ENCODE measurements around the gene ZNRF2. TPM values are rescaled to one million over a fixed set of nuclear protein-coding genes. Genes with fewer than 3 reads are reported as not detected.
A peak's percentile ranks its signal among the peaks of the same experiment; 100 is the strongest.

Gene ZNRF2
- total RNA-seq, 1 donor from 2014 or later: 37.7 TPM

DNA sequence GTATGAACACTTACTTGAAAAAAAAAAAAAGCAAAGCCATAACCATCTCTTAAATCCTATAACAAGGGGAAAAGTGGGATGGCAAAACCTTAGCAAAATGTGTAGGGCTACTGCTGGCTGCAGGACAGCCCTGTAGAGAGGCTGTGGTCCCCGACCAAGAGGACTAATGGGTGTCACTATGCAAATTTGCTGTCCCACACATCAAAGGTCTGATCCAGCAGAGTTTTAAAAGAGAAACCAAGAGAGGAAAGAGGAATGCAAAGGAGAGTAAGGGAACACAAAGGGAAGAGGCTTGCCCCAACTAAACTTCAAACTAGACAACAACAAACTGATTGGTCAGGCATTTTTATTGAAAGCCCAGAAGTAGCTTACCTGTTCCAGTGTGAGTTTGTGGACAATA lies 3.1 kb upstream of the ZNRF2 start:
- Histone ChIP-seq H2AFZ (replicated peaks) (peak overlapping the region; percentile 15), H3F3A (ENCODE audit: low read depth) (peaks cover 27% of the 10 kb centered on the region), H3K36me3 (no peaks in the 10 kb centered on the region), H3K4me1 (peaks cover 16% of the 10 kb centered on the region), H3K9ac (no peak overlapping the region), H3K79me2 (ENCODE audit: low read depth) (peaks cover 7% of the 10 kb centered on the region), H4K20me1 (ENCODE audit: low read depth) (peaks cover 7% of the 10 kb centered on the region), H3K27me3 (no peaks in the 10 kb centered on the region), H3K27ac (no peak overlapping the region), H3K4me2 (peak overlapping the region; percentile 39), H3K4me3 (no peak overlapping the region), H3K9me3 (ENCODE audit: low read depth) (no peaks in the 10 kb centered on the region)
- TF ChIP-seq EZH2phosphoT487 (IDR thresholded peaks at IDR 0.05): no peak
- no peak for TF ChIP-seq EZH2 (IDR thresholded peaks at IDR 0.05)
- TF ChIP-seq, protein P1, sequence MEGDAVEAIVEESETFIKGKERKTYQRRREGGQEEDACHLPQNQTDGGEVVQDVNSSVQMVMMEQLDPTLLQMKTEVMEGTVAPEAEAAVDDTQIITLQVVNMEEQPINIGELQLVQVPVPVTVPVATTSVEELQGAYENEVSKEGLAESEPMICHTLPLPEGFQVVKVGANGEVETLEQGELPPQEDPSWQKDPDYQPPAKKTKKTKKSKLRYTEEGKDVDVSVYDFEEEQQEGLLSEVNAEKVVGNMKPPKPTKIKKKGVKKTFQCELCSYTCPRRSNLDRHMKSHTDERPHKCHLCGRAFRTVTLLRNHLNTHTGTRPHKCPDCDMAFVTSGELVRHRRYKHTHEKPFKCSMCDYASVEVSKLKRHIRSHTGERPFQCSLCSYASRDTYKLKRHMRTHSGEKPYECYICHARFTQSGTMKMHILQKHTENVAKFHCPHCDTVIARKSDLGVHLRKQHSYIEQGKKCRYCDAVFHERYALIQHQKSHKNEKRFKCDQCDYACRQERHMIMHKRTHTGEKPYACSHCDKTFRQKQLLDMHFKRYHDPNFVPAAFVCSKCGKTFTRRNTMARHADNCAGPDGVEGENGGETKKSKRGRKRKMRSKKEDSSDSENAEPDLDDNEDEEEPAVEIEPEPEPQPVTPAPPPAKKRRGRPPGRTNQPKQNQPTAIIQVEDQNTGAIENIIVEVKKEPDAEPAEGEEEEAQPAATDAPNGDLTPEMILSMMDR (IDR thresholded peaks at IDR 0.05): no peak
- peak; percentile 16 for DNase-seq (ENCODE audit: low spot score)
- H3K27me3 Mint-ChIP-seq (ENCODE audit: insufficient read depth, low read depth): peaks cover 2% of the 10 kb centered on the region
- H3K4me3 Mint-ChIP-seq: no peak overlapping the region
- H3K36me3 Mint-ChIP-seq: no peaks in the 10 kb centered on the region
- H3K4me1 Mint-ChIP-seq: peaks cover 15% of the 10 kb centered on the region
- H3K9me3 Mint-ChIP-seq: no peaks in the 10 kb centered on the region
- H3K27ac Mint-ChIP-seq: no peak overlapping the region

DNA sequence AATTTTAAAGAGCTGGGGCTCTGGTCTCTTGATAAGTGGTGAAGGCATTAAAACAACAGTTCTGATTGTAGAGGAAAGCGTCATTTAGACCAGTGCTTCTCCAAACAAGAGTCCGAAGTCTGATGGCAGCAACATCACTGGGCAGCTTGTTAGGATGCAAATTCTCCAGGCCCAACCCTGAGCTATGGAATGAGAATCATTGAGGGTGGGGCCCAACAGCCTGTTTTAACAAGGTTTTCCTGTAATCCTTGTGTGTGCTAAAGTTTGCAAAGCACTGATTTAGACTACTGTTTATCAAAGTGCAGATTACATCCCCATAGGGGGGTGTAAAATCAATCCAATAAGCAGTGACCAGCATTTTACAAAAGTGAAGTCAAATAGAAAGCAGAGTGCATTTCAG lies 2.6 kb upstream of the ZNRF2 start:
- Histone ChIP-seq H4K20me1 (ENCODE audit: low read depth) (peaks cover 12% of the 10 kb centered on the region), H3K27me3 (no peaks in the 10 kb centered on the region), H3K4me3 (no peak overlapping the region), H3K4me2 (no peak overlapping the region), H3K36me3 (no peaks in the 10 kb centered on the region), H3K9me3 (ENCODE audit: low read depth) (no peaks in the 10 kb centered on the region), H3F3A (ENCODE audit: low read depth) (peaks cover 27% of the 10 kb centered on the region), H2AFZ (replicated peaks) (peak overlapping the region; percentile 56), H3K79me2 (ENCODE audit: low read depth) (peaks cover 13% of the 10 kb centered on the region), H3K27ac (no peak overlapping the region), H3K9ac (no peak overlapping the region), H3K4me1 (peaks cover 17% of the 10 kb centered on the region)
- Mint-ChIP-seq H3K4me1 (peaks cover 21% of the 10 kb centered on the region), H3K4me3 (no peak overlapping the region), H3K36me3 (no peaks in the 10 kb centered on the region), H3K27ac (no peak overlapping the region), H3K27me3 (ENCODE audit: insufficient read depth, low read depth) (peaks cover 2% of the 10 kb centered on the region), H3K9me3 (no peaks in the 10 kb centered on the region)
- DNase-seq (ENCODE audit: low spot score): no peak
- TF ChIP-seq EZH2 (IDR thresholded peaks at IDR 0.05) (no peak), EZH2phosphoT487 (IDR thresholded peaks at IDR 0.05) (no peak)
- TF ChIP-seq, protein P1 (IDR thresholded peaks at IDR 0.05): no peak

DNA sequence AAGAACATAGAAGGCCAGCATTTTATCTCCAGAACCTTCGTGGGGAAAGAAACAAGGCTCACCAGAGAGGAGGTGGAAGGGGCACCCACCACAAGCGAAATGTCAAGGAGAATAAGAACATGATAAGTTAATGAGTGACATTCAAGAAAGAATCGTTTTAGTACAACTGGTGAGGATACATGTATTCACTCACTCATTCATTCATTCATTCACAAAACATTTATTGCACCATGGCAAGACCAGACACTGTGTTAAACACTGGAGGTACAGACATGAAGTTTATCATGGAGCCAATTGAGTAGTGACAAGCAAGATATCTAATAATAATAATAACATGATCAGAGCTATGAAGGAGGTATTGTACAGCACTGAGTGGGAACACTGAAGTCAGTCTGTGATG lies 1.7 kb upstream of the ZNRF2 start:
- no peak overlapping the region for H3K27ac ChIP-seq
- H2AFZ ChIP-seq (replicated peaks): no peak overlapping the region
- H3K79me2 ChIP-seq (ENCODE audit: low read depth): peaks cover 22% of the 10 kb centered on the region
- H3K4me3 Mint-ChIP-seq: peak overlapping the region; percentile 84
- TF ChIP-seq EZH2phosphoT487 (IDR thresholded peaks at IDR 0.05) (no peak), EZH2 (IDR thresholded peaks at IDR 0.05) (no peak)
- TF ChIP-seq, protein P1 (IDR thresholded peaks at IDR 0.05): no peak
- peaks cover 2% of the 10 kb centered on the region for H3K27me3 Mint-ChIP-seq (ENCODE audit: insufficient read depth, low read depth)
- H3K27ac Mint-ChIP-seq: no peak overlapping the region
- H3K27me3 ChIP-seq: no peaks in the 10 kb centered on the region
- no peaks in the 10 kb centered on the region for H3K9me3 Mint-ChIP-seq
- H3K4me1 Mint-ChIP-seq: peaks cover 27% of the 10 kb centered on the region
- no peaks in the 10 kb centered on the region for H3K36me3 Mint-ChIP-seq
- peaks cover 27% of the 10 kb centered on the region for H3F3A ChIP-seq (ENCODE audit: low read depth)
- H3K9me3 ChIP-seq (ENCODE audit: low read depth): no peaks in the 10 kb centered on the region
- DNase-seq (ENCODE audit: low spot score): no peak
- peaks cover 24% of the 10 kb centered on the region for H3K4me1 ChIP-seq
- no peak overlapping the region for H3K4me2 ChIP-seq
- H3K36me3 ChIP-seq: no peaks in the 10 kb centered on the region
- no peak overlapping the region for H3K4me3 ChIP-seq
- H4K20me1 ChIP-seq (ENCODE audit: low read depth): peaks cover 21% of the 10 kb centered on the region
- H3K9ac ChIP-seq: no peak overlapping the region

All from neural progenitor cell (in vitro differentiated cells).